HK-2 (cell line): Measurements from ENCODE around the gene NANOS3.
"Not testable (repeated sequence)": the region's sequence is repeated elsewhere in the genome, so short reads cannot be mapped to it uniquely, and the experiment has no call there.

ENCODE experiments used
- DNase-seq: peaks from one replicate; pipeline ENCODE4 v3.0.0-alpha.2; 2018; ENCODE audit not compliant: unreplicated experiment

The NANOS3 gene

GRCh38 chr19:13920940-13921747, 44.2 kb downstream of the NANOS3 start:
- DNase-seq: no peak

- DNase-seq: not testable (repeated sequence)
Measured at GRCh38 chr19:13922118-13922517, 45.2 kb downstream of the NANOS3 start.

- DNase-seq: no peak
Measured at GRCh38 chr19:13923194-13923987, 46.5 kb downstream of the NANOS3 start.

- DNase-seq: no peak
Measured at GRCh38 chr19:13926010-13926409, 49.1 kb downstream of the NANOS3 start.

GRCh38 chr19:13926715-13927114, 49.8 kb downstream of the NANOS3 start:
- no peak for DNase-seq

GRCh38 chr19:13929340-13929739, 52.4 kb downstream of the NANOS3 start:
- no peak for DNase-seq

GRCh38 chr19:13929956-13930355, 53.0 kb downstream of the NANOS3 start:
- no peak for DNase-seq
